ENCODE measurements around the gene FAM124B. TPM values are rescaled to one million over a fixed set of nuclear protein-coding genes. Genes with fewer than 3 reads are reported as not detected.

FAM124B gene
- total RNA-seq, 2 experiments from 2014 or later = not detected

DNA sequence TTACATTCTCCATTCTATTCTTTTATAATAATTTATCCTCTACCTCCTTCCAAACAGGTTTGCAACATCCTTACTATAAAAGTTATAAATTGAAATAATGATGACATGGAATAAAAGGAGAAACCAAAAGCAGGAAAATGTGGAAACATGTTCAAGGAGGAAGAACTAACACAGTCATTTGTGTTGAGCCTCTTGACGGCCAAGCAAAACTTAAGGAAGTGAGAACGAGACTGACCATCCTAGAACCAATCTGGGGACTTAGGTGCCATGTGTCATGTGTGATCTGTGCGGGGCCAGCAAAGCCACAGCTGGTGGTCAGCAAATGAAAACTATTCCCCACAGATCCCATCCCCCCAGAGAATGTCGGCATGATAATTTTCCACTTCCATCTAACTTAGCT, 25.6 kb upstream of the FAM124B start:
- DNase-seq (ENCODE audit: low spot score) = no peak
- Histone ChIP-seq H3K4me1 (ENCODE audit: insufficient read depth, low read length, poor library complexity, severe bottlenecking) (no peaks in the 10 kb centered on the region), H3K36me3 (ENCODE audit: insufficient read depth, low read length) (no peaks in the 10 kb centered on the region), H3K79me2 (ENCODE audit: insufficient read depth, low read depth, low read length) (no peaks in the 10 kb centered on the region), H3K4me2 (ENCODE audit: low read length) (no peak overlapping the region), H4K20me1 (ENCODE audit: insufficient read depth, low read length) (no peaks in the 10 kb centered on the region), H3K4me3 (ENCODE audit: low read depth, low read length, poor library complexity, severe bottlenecking) (no peak overlapping the region), H3K9me2 (ENCODE audit: insufficient read depth, low read length) (no peaks in the 10 kb centered on the region), H3K27ac (ENCODE audit: low read depth, low read length, poor library complexity, severe bottlenecking) (no peak overlapping the region), H3K9me3 (ENCODE audit: low read length) (no peaks in the 10 kb centered on the region), H2AFZ (ENCODE audit: low read length) (no peak overlapping the region)
- ChIA-PET POLR2A (interaction anchor here (0.5 kb wide), 1 partner anchor 609 kb away, joined by 3 read pairs; no protein-coding TSS in a partner anchor), CTCF (ENCODE audit: unreplicated experiment) (no interaction called here)
- intact Hi-C loops (cut with micrococcal nuclease; ENCODE audit: unreplicated experiment) = no loop called here
- TF ChIP-seq EZH2phosphoT487 (IDR thresholded peaks at IDR 0.05; ENCODE audit: borderline replicate concordance, low read depth, low read length) = no peak
- TF ChIP-seq, protein P1, sequence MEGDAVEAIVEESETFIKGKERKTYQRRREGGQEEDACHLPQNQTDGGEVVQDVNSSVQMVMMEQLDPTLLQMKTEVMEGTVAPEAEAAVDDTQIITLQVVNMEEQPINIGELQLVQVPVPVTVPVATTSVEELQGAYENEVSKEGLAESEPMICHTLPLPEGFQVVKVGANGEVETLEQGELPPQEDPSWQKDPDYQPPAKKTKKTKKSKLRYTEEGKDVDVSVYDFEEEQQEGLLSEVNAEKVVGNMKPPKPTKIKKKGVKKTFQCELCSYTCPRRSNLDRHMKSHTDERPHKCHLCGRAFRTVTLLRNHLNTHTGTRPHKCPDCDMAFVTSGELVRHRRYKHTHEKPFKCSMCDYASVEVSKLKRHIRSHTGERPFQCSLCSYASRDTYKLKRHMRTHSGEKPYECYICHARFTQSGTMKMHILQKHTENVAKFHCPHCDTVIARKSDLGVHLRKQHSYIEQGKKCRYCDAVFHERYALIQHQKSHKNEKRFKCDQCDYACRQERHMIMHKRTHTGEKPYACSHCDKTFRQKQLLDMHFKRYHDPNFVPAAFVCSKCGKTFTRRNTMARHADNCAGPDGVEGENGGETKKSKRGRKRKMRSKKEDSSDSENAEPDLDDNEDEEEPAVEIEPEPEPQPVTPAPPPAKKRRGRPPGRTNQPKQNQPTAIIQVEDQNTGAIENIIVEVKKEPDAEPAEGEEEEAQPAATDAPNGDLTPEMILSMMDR (conservative IDR thresholded peaks at IDR 0.05; ENCODE audit: low read length) = no peak
- no TSS peak for BruUV-seq (replicated peaks)

DNA sequence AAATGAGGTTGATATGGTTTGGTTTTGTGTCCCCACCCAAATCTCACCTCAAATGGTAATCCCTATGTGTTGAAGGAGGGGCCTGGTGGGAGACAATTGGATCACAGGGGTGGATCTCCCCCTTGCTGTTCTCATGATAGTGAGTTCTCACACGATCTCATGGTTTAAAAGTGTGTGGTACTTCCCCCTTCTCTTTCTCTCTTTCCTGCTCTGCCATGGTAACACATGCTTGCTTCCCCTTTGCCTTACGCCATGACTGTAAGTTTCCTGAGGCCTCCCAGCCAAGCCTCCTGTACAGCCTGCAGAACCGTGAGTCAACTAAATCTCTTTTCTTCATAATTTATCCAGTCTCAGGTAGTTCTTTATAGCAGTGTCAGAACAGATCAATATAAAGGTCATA, 24.7 kb upstream of the FAM124B start:
- no peak overlapping the region for H3K4me3 ChIP-seq (ENCODE audit: low read depth, low read length, poor library complexity, severe bottlenecking)
- no peak overlapping the region for H3K27ac ChIP-seq (ENCODE audit: low read depth, low read length, poor library complexity, severe bottlenecking)
- no peak for DNase-seq (ENCODE audit: low spot score)
- no peaks in the 10 kb centered on the region for H3K4me1 ChIP-seq (ENCODE audit: insufficient read depth, low read length, poor library complexity, severe bottlenecking)
- CTCF ChIA-PET (ENCODE audit: unreplicated experiment) = no interaction called here
- POLR2A ChIA-PET = no interaction called here
- H3K36me3 ChIP-seq (ENCODE audit: insufficient read depth, low read length) = no peaks in the 10 kb centered on the region
- H3K79me2 ChIP-seq (ENCODE audit: insufficient read depth, low read depth, low read length) = no peaks in the 10 kb centered on the region
- intact Hi-C loops (cut with micrococcal nuclease; ENCODE audit: unreplicated experiment) = no loop called here
- BruUV-seq (replicated peaks) = no TSS peak
- TF ChIP-seq, protein P1 (conservative IDR thresholded peaks at IDR 0.05; ENCODE audit: low read length) = no peak
- no peak for TF ChIP-seq EZH2phosphoT487 (IDR thresholded peaks at IDR 0.05; ENCODE audit: borderline replicate concordance, low read depth, low read length)
- H2AFZ ChIP-seq (ENCODE audit: low read length) = no peak overlapping the region
- no peaks in the 10 kb centered on the region for H3K9me3 ChIP-seq (ENCODE audit: low read length)
- H3K9me2 ChIP-seq (ENCODE audit: insufficient read depth, low read length) = no peaks in the 10 kb centered on the region
- no peaks in the 10 kb centered on the region for H4K20me1 ChIP-seq (ENCODE audit: insufficient read depth, low read length)
- H3K4me2 ChIP-seq (ENCODE audit: low read length) = no peak overlapping the region

DNA sequence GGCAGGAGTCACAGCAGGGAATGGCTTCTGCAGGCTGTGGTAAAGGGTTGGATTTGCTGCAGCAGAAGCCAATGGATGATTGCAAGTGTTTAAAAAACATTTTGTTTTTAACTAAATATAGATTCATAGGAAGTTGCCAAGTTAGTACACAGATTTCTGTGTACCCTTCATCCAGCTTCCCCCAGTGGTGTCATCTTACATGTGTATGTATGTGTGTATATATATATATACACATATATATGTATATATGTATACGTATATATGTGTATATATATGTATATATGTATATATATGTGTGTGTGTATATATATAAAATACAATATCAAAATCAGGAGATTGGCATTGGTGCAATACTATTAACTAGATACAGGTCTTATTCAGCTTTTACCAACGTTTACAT, 19.2 kb upstream of the FAM124B start:
- TF ChIP-seq, protein P1 (conservative IDR thresholded peaks at IDR 0.05; ENCODE audit: low read length) = no peak
- no peak for TF ChIP-seq EZH2phosphoT487 (IDR thresholded peaks at IDR 0.05; ENCODE audit: borderline replicate concordance, low read depth, low read length)
- Histone ChIP-seq H3K27ac (ENCODE audit: low read depth, low read length, poor library complexity, severe bottlenecking) (no peak overlapping the region), H3K4me3 (ENCODE audit: low read depth, low read length, poor library complexity, severe bottlenecking) (no peak overlapping the region), H4K20me1 (ENCODE audit: insufficient read depth, low read length) (no peaks in the 10 kb centered on the region), H3K9me2 (ENCODE audit: insufficient read depth, low read length) (no peaks in the 10 kb centered on the region), H3K4me1 (ENCODE audit: insufficient read depth, low read length, poor library complexity, severe bottlenecking) (no peaks in the 10 kb centered on the region), H3K9me3 (ENCODE audit: low read length) (no peaks in the 10 kb centered on the region), H3K4me2 (ENCODE audit: low read length) (no peak overlapping the region), H3K79me2 (ENCODE audit: insufficient read depth, low read depth, low read length) (no peaks in the 10 kb centered on the region), H2AFZ (ENCODE audit: low read length) (no peak overlapping the region), H3K36me3 (ENCODE audit: insufficient read depth, low read length) (no peaks in the 10 kb centered on the region)
- CTCF ChIA-PET (ENCODE audit: unreplicated experiment) = no interaction called here
- POLR2A ChIA-PET = interaction anchor here (0.7 to 1.0 kb wide), 2 partner anchors 47 to 104 kb away, joined by 3 to 4 read pairs; no protein-coding TSS in a partner anchor
- no TSS peak for BruUV-seq (replicated peaks)
- intact Hi-C loops (cut with micrococcal nuclease; ENCODE audit: unreplicated experiment) = no loop called here
- DNase-seq (ENCODE audit: low spot score) = no peak

Measured in OCI-LY7 (cell line).